CD4-positive, alpha-beta T cell (primary cell): Measurements from ENCODE around the gene RXRG. TPM values are rescaled to one million over a fixed set of nuclear protein-coding genes. Genes with fewer than 3 reads are reported as not detected.

ENCODE experiments used
- ATAC-seq: fragments of 200-7000 bp; cut with Tn5 transposase; one replicate; pipeline ENCODE4 v1.10.0; 2022; ENCODE audit warnings: mild to moderate bottlenecking; ENCODE audit not compliant: poor library complexity
- CTCF ChIA-PET: fragments of 350-600 bp; sonication (Branson Sonifier 250); formaldehyde crosslinking; loops from one replicate; lab custom pipeline; 2021; ENCODE audit warnings: antibody characterized with exemption, inconsistent platforms; lab: Charles Lee
- POLR2A ChIA-PET: fragments of 350-600 bp; sonication (Branson Sonifier 250); formaldehyde crosslinking; loops from one replicate; lab custom pipeline; 2021; ENCODE audit warnings: antibody characterized with exemption, inconsistent platforms; lab: Charles Lee
- DNase-seq, 14 experiments: peaks; one replicate each; pipeline ENCODE4 v3.0.0-alpha.2; 2013 to 2020; ENCODE audit warnings: mixed read lengths in 2 of 14
- H3K27ac ChIP-seq, 2 donors: one replicate each; pipeline versions ENCODE4 v1.5.1 to v1.7.0; 2013; ENCODE audit warnings: low read length in 2 of 2, low read depth in 1 of 2, mild to moderate bottlenecking in 1 of 2
- H3K27me3 ChIP-seq, 2 experiments: 1 replicate in 1 of 2; 2 replicates in 1 of 2; pipeline versions ENCODE4 v1.6.1 to v1.7.0; 2013; ENCODE audit warnings: low read length in 2 of 2, control low read depth in 1 of 2, mild to moderate bottlenecking in 1 of 2, moderate library complexity in 1 of 2; ENCODE audit not compliant: insufficient read depth in 2 of 2, control insufficient read depth in 1 of 2
- H3K36me3 ChIP-seq: one replicate; pipeline ENCODE4 v1.6.1; 2013; ENCODE audit warnings: low read length, control low read depth; ENCODE audit not compliant: insufficient read depth
- H3K4me1 ChIP-seq: one replicate; pipeline ENCODE4 v1.6.1; 2013; ENCODE audit warnings: low read length, control low read depth; ENCODE audit not compliant: insufficient read depth
- H3K4me3 ChIP-seq: one replicate; pipeline ENCODE4 v1.5.1; 2013; ENCODE audit warnings: mild to moderate bottlenecking, low read length, moderate library complexity
- H3K9me3 ChIP-seq, 2 experiments: 1 replicate in 1 of 2; 2 replicates in 1 of 2; pipeline versions ENCODE4 v1.6.1 to v1.7.0; 2013; ENCODE audit warnings: low read length in 2 of 2, mild to moderate bottlenecking in 2 of 2, control low read depth in 1 of 2, moderate library complexity in 1 of 2; ENCODE audit not compliant: control insufficient read depth in 1 of 2, insufficient read depth in 1 of 2
- H3K27ac Mint-ChIP-seq: one replicate; pipeline ENCODE4 v1.8.0; 2020; ENCODE audit warnings: mixed read lengths
- H3K27me3 Mint-ChIP-seq: one replicate; pipeline ENCODE4 v1.8.0; 2021; ENCODE audit warnings: mixed read lengths
- H3K36me3 Mint-ChIP-seq: one replicate; pipeline ENCODE4 v1.8.0; 2021; ENCODE audit warnings: low read depth, mixed read lengths
- H3K4me1 Mint-ChIP-seq: one replicate; pipeline ENCODE4 v1.8.0; 2021; ENCODE audit warnings: low read depth, mixed read lengths
- H3K4me3 Mint-ChIP-seq: one replicate; pipeline ENCODE4 v1.8.0; 2020; ENCODE audit warnings: mild to moderate bottlenecking, mixed read lengths
- H3K9me3 Mint-ChIP-seq: one replicate; pipeline ENCODE4 v1.8.0; 2020; ENCODE audit warnings: mixed read lengths
- intact Hi-C, 2 experiments: fragments of 100-400 bp; cut with DNase I in 1 of 2; cut with micrococcal nuclease in 1 of 2; formaldehyde crosslinking; loops; one replicate each; pipeline versions ENCODE4 v1.15.1 to v1.9.0; 2023 to 2025; cut with DNase I, micrococcal nuclease
- total RNA-seq, 174 experiments: library from RNA in 2 of 174; stranded (reverse) in 2 of 174; gene quantifications; one replicate each; pipeline ENCODE4 v1.2.3 and lab custom pipeline; 2021 to 2026
- TF ChIP-seq, protein P1 (sequence below): fragments of 200-600 bp; IDR thresholded peaks from one replicate; pipeline ENCODE4 v1.8.0; 2022; ENCODE audit warnings: antibody characterized with exemption, mild to moderate bottlenecking

RXRG gene
- total RNA-seq, 2 experiments from 2014 or later: not detected

- Histone ChIP-seq H3K27me3 (peaks cover 51 to 64% of the 10 kb centered on the region in 2 experiments), H3K4me1 (peaks cover 17% of the 10 kb centered on the region), H3K9me3 (no peaks in the 10 kb centered on the region), H3K4me3 (no peak overlapping the region), H3K27ac (no peak overlapping the region), H3K36me3 (no peaks in the 10 kb centered on the region)
- H3K4me1 Mint-ChIP-seq: no peaks in the 10 kb centered on the region
- ChIA-PET POLR2A (interaction anchor here (0.6 kb wide), 1 partner anchor 1412 kb away, joined by 3 read pairs; no protein-coding TSS in a partner anchor), CTCF (no interaction called here)
- H3K27ac Mint-ChIP-seq: no peak overlapping the region
- no peak overlapping the region for H3K4me3 Mint-ChIP-seq
- H3K9me3 Mint-ChIP-seq: no peaks in the 10 kb centered on the region
- TF ChIP-seq, protein P1, sequence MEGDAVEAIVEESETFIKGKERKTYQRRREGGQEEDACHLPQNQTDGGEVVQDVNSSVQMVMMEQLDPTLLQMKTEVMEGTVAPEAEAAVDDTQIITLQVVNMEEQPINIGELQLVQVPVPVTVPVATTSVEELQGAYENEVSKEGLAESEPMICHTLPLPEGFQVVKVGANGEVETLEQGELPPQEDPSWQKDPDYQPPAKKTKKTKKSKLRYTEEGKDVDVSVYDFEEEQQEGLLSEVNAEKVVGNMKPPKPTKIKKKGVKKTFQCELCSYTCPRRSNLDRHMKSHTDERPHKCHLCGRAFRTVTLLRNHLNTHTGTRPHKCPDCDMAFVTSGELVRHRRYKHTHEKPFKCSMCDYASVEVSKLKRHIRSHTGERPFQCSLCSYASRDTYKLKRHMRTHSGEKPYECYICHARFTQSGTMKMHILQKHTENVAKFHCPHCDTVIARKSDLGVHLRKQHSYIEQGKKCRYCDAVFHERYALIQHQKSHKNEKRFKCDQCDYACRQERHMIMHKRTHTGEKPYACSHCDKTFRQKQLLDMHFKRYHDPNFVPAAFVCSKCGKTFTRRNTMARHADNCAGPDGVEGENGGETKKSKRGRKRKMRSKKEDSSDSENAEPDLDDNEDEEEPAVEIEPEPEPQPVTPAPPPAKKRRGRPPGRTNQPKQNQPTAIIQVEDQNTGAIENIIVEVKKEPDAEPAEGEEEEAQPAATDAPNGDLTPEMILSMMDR: no peak
- no peaks in the 10 kb centered on the region for H3K36me3 Mint-ChIP-seq
- peaks cover 24% of the 10 kb centered on the region for H3K27me3 Mint-ChIP-seq
- intact Hi-C loops: no loop called here
- ATAC-seq (no peak), DNase-seq (peak in 2 of 14 experiments; percentile 7 to 11)
Measured at GRCh38 chr1:165443539-165444311, 1.2 kb downstream of the RXRG start.

DNA sequence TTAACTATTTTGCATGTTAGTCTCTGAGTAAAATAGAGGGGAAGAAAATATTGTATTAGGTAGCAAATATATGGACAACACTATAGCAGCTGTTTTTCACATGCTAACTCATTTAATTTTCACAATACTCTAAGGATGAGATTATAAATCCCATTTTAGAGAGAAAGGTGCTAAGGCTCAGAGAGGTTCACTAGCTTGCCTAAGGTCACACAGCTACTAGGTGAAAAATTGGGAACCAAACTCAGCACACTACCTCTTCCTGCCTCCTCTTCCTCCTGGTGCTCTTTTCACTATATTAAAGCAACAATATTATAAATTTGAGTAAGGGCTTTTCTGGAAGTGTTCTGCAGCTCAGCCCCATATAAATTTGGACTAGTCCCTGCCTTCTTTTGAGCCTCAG lies 2.3 kb downstream of the RXRG start:
- intact Hi-C loops: no loop called here
- Mint-ChIP-seq H3K27me3 (peaks cover 33% of the 10 kb centered on the region), H3K9me3 (no peaks in the 10 kb centered on the region), H3K36me3 (no peaks in the 10 kb centered on the region), H3K4me3 (no peak overlapping the region), H3K4me1 (no peaks in the 10 kb centered on the region), H3K27ac (no peak overlapping the region)
- Histone ChIP-seq H3K4me1 (peaks cover 17% of the 10 kb centered on the region), H3K9me3 (no peaks in the 10 kb centered on the region), H3K27me3 (peaks cover 43 to 64% of the 10 kb centered on the region in 2 experiments), H3K27ac (no peak overlapping the region), H3K4me3 (no peak overlapping the region), H3K36me3 (no peaks in the 10 kb centered on the region)
- no peak for ATAC-seq
- TF ChIP-seq, protein P1: no peak
- no peak for DNase-seq
- CTCF ChIA-PET: interaction anchor here (0.8 kb wide), 1 partner anchor 11 kb away, joined by 3 read pairs; no protein-coding TSS in a partner anchor
- POLR2A ChIA-PET: no interaction called here

DNA sequence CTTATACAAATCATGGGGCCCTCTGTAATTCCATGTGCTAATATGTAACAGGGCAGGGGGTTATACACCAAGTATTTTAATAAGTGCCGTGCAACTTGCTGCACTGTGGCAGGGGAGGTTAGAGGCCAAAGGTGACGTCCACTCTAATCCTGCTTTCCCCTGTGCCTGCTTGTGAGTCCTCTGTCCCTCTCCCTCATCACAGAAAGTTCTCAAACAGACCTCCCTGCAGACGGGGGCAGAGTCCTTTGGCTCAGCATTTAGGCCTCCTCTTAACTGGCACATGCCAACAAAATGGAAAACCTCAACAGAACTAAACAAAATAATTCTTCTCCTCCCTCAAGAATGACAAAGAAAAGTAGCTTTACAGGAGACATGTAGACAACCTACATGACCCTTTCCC lies 2.9 kb downstream of the RXRG start:
- peaks cover 38% of the 10 kb centered on the region for H3K27me3 Mint-ChIP-seq
- CTCF ChIA-PET: interaction anchor here (0.8 kb wide), 1 partner anchor 11 kb away, joined by 3 read pairs; no protein-coding TSS in a partner anchor
- no peaks in the 10 kb centered on the region for H3K9me3 Mint-ChIP-seq

More for the DNA sequence above, 2.9 kb downstream of the RXRG start:
- Histone ChIP-seq H3K27me3 (peaks cover 41 to 59% of the 10 kb centered on the region in 2 experiments), H3K4me3 (no peak overlapping the region), H3K36me3 (no peaks in the 10 kb centered on the region), H3K9me3 (no peaks in the 10 kb centered on the region), H3K27ac (no peak overlapping the region), H3K4me1 (peaks cover 17% of the 10 kb centered on the region)
- DNase-seq: no peak
- intact Hi-C loops: no loop called here
- POLR2A ChIA-PET: no interaction called here
- H3K27ac Mint-ChIP-seq: no peak overlapping the region
- no peak overlapping the region for H3K4me3 Mint-ChIP-seq
- no peaks in the 10 kb centered on the region for H3K4me1 Mint-ChIP-seq
- no peaks in the 10 kb centered on the region for H3K36me3 Mint-ChIP-seq
- TF ChIP-seq, protein P1: no peak
- ATAC-seq: no peak
